NCI-H748 (cell line): Measurements from ENCODE around the gene PILRB.
"Not testable (repeated sequence)": the region's sequence is repeated elsewhere in the genome, so short reads cannot be mapped to it uniquely, and the experiment has no call there.

Experiments used
- DNase-seq: peaks from one replicate; lab custom pipeline; 2025; ENCODE audit not compliant: unreplicated experiment; lab: John Stamatoyannopoulos, UW

Gene PILRB

GRCh38 chr7:100373870-100374598 lies 16.1 kb downstream of the PILRB start:
- not testable (repeated sequence) for DNase-seq

- DNase-seq, result no peak
Observed at GRCh38 chr7:100374601-100375000, 16.7 kb downstream of the PILRB start.

DNA sequence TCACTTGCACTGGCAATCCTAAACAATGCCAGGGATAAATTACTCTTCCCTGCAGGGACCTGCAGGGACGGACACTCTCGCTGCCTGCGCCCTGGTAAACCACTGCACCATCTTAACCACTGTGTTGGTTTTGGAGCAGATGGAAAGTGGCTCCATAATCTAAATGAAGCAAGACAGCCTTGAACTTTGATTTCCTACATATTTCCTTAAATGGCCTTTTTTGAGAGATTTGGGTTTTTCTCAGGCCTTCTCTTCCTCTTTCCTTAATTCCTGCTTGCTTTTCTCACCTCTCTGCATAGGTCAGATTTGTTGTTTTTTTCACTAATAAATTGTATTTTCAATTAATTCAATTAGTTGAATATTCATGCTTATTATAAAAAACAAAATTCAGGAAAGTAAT lies 18.1 kb downstream of the PILRB start:
- no peak for DNase-seq

GRCh38 chr7:100378114-100378755 lies 20.3 kb downstream of the PILRB start:
- no peak for DNase-seq

DNA sequence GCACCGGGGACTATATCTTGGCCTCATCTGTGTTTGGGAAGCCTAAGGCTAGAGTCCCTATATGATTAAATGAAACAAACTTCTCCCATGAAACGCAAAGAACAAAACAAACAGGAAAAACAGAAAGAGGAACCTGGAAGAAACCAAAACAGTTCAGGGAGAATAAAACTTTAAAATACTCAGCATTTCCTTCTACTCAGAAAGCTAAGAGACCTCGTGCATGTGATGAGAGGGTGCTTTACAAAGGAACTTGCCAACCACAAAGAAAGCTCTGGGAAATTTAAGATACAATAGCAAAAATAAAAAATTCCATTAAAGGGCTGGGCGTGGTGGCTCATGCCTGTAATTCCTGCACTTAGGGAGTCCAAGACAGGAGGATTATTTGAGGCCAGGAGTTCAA lies 22.3 kb downstream of the PILRB start:
- no peak for DNase-seq

DNA sequence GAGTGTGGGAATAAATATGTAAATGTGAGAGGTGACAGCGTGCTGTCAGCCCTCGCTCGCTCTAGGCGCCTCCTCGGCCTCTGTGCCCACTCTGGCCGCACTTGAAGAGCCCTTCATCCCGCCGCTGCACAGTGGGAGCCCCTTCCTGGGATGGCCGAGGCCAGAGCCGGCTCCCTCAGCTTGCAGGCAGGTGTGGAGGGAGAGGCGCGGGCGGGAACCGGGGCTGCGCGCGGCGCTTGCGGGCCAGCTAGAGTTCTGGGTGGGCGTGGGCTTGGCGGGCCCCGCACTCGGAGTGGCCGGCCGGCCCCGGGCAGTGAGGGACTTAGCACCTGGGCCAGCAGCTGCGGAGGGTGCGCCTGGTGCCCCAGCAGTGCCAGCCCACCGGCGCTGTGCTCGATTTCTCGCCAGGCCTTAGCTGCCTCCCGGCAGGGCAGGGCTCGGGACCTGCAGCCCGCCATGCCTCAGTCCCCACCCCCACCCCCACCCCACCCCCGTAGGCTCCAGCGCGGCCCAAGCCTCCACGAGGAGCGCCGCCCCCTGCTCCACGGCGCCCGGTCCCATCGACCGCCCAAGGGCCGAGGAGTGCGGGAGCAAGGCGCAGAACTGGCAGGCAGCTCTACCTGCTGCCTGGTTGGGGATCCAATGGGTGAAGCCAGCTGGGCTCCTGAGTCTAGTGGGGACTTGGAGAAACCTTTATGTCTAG lies 23.8 kb downstream of the PILRB start:
- DNase-seq, result peak; percentile 57

- peak; percentile 93 for DNase-seq
Observed at GRCh38 chr7:100382234-100382853, 24.4 kb downstream of the PILRB start.

GRCh38 chr7:100384628-100385294 lies 26.8 kb downstream of the PILRB start:
- no peak for DNase-seq

GRCh38 chr7:100386940-100387339 lies 29.0 kb downstream of the PILRB start:
- no peak for DNase-seq

DNA sequence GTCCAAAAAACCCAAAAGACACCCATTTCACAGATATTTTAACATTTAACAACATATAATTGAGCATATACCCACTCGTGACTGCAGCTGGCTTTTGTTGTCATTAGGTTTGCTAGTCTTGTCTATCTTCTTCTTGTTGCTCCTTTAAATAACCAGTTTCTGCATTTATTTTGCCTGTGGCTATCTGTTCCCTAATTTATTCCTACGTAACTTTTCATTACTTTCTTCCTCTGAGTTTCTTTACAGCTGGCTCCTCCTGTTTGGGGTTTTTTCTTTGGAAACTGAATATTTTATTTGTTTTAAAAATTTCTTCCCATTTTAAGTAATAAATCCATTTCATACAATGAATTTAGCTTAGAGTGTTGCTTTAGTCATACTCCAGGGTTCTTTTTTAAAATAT lies 29.8 kb downstream of the PILRB start:
- no peak for DNase-seq

DNA sequence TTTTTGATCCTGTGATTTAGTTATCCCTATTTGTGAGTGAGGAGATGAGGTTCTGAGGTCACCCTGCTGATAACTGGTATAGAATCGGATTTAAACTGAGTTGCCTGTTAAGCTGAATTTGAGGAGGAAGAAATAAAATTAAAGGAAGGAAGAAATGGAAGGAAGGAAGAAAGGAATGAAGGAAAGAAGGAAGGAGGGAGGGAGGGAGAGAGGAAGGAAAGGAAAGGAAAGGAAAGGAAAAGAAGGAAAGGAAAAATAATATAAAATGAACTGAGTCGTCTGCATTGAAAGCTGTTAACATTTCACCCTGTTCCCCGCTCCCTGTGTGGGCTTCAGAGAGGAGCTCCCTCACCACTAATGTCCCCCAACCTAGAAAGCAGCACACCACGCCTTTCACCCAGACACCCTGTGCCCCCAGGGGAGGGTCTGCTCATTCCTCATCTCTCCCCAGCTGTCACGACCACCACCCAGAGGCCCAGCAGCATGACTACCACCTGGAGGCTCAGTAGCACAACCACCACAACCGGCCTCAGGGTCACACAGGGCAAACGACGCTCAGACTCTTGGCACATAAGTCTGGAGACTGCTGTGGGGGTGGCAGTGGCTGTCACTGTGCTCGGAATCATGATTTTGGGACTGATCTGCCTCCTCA lies 31.6 kb downstream of the PILRB start:
- no peak for DNase-seq

DNA sequence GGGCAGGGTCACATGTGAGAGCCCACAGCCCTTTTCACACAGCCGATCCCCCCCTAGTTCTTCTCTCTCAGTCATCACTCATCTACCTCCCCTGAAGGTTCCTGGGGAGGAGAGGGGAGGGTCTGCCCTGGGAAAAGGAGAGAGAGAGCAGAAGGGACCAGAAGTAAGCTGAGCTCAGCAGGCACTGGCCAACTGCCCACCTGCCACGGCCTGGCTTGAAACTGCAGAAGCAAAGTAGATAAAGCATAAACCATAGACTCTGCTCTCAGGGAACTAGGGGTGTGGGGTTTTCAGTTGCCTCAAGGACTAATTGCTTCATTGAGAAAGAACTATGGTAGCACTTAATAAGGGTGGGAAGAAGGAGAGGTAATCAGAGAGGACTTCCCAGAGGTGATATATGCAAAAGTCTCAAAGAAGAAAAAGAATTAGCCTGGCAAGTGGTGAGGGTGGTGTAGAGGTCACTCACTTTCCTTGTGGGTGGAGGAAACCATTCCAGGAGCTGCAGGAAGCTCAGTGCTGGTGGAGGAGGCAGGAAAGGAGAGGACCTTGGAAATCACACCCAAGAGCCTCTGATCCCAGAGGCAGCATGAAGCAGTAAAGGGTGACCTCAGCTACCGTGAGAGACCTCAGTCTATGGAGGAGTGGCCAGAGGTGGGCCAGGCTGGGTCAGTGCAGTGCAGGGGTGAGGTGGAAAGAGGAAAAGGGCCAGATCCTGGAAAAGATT lies 32.5 kb downstream of the PILRB start:
- no peak for DNase-seq

DNA sequence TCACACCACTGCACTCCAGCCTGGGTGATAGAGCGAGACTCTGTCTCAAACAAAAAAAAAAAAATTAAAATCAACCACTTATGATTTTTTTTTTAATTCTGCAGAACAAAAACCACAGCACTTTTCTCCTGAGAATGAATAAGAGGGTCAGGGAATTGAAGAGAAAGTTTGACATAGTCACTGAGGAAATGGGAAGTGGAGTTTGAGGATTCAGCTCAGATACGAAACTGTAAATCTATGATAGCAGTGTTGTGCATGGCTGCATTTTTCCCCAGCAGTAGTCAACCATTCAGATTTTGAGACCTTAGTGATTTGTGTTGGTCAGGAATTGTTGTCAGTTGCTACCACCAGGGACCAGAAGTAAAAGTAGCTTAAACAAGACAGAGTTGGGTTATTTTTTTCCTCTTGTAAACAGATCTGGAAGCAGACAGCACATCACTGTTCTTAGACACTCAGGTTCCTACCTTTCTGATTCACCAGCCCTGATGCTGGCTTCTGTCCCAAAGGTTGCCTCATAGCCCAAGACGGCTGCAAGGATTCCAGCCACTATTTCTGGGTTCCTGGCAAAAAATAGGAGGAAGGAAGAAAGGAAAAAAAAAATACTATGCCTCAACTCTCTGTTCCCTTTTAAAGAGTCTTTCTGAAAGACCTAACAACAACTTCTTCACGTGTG lies 35.5 kb downstream of the PILRB start:
- DNase-seq, result no peak

DNA sequence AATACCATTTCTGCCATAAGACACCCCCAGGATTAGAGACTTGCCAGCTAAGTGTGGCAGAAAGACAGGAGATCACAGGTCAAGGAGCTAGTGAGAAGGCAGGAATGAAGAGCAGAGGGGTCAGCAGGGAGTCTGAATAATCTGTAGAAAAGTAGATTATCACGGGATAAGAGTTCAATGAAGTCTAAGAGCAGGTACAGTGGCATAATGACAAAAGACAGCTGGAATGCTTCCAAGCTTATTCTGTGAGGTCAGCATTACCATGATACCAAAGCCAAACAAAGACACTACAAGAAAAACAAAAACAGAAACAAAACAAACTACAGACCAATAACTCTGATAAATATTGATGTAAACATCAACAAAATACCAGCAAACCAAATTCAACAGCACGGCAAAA lies 36.2 kb downstream of the PILRB start:
- no peak for DNase-seq

GRCh38 chr7:100396421-100396982 lies 38.6 kb downstream of the PILRB start:
- no peak for DNase-seq

- no peak for DNase-seq
Observed at GRCh38 chr7:100397315-100398081, 39.6 kb downstream of the PILRB start.

- no peak for DNase-seq
Observed at GRCh38 chr7:100398239-100398638, 40.3 kb downstream of the PILRB start.

GRCh38 chr7:100400041-100400440 lies 42.1 kb downstream of the PILRB start:
- DNase-seq, result no peak
